ENCODE data around the gene OXCT2.

Gene OXCT2

DNA sequence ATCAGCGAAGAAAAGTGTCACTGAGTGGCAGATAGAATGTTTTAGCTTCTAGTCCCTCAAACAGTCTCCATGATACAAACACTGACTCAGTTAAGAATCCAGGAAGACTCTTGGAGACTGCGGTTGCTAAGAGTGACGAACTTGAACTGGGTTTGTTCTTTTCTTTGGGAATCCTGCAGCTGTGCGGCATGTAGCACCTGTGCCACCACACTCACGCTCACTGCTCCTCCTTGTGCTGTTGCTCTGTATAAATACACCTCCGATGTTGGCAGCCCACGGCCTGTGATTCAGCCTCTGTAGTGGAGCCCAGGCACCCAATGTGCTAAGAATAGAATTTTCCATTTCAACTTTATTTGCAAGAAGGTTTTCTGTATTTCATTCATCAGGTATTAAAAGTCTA is 38.0 kb downstream of the OXCT2 start:
- no peak for DNase-seq (ENCODE audit: low read depth, low spot score)

GRCh38 chr1:39732730-39733129 is 38.4 kb downstream of the OXCT2 start:
- no peak for DNase-seq (ENCODE audit: low read depth, low spot score)

DNA sequence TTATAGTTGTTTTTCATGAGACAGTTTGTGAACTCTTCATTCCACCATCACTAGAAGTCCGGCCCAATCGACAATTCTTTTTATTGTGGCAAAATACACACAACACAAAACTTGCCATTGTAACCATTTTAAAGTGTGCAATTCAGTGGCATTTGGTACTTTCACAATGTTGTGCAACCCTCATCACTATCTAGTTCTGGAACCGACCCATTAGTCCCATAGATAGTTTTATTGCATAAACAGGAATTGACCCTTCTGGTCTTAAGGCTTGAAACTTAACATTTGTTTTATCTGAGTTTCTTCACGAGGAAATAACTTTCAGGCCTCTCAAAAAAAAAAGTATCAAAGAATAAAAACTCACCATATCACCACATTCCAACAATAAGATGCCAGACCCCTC is 41.3 kb downstream of the OXCT2 start:
- DNase-seq (ENCODE audit: low read depth, low spot score), result no peak

DNA sequence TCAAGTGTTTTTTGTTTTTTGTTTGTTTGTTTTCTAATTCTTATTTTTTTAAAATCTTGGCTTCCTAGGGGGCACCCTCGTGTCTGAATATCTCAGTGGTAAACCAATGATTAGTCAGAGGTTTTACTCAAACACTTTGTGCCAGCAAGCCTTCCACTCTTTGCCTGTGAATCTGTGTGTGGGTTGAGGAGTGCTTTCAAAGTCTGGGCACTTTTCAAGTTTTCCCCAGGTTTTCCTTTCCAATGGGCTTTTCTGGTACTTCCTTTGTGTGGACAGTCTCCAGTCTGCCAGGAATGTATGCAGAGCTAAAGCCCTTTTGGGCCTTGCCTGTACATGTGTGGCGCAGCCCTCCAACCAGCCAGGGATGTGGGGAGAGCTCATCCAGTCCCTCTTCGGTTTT is 42.1 kb downstream of the OXCT2 start:
- DNase-seq (ENCODE audit: low read depth, low spot score), result no peak

GRCh38 chr1:39727932-39728317 is 43.2 kb downstream of the OXCT2 start:
- DNase-seq (ENCODE audit: low read depth, low spot score), result no peak

- DNase-seq (ENCODE audit: low read depth, low spot score), result no peak
Observed at GRCh38 chr1:39727221-39727931, 43.8 kb downstream of the OXCT2 start.

GRCh38 chr1:39726600-39726999 is 44.5 kb downstream of the OXCT2 start:
- DNase-seq (ENCODE audit: low read depth, low spot score), result no peak

- no peak for DNase-seq (ENCODE audit: low read depth, low spot score)
Observed at GRCh38 chr1:39722495-39722894, 48.7 kb downstream of the OXCT2 start.

- no peak for DNase-seq (ENCODE audit: low read depth, low spot score)
Observed at GRCh38 chr1:39721664-39722063, 49.5 kb downstream of the OXCT2 start.

DNA sequence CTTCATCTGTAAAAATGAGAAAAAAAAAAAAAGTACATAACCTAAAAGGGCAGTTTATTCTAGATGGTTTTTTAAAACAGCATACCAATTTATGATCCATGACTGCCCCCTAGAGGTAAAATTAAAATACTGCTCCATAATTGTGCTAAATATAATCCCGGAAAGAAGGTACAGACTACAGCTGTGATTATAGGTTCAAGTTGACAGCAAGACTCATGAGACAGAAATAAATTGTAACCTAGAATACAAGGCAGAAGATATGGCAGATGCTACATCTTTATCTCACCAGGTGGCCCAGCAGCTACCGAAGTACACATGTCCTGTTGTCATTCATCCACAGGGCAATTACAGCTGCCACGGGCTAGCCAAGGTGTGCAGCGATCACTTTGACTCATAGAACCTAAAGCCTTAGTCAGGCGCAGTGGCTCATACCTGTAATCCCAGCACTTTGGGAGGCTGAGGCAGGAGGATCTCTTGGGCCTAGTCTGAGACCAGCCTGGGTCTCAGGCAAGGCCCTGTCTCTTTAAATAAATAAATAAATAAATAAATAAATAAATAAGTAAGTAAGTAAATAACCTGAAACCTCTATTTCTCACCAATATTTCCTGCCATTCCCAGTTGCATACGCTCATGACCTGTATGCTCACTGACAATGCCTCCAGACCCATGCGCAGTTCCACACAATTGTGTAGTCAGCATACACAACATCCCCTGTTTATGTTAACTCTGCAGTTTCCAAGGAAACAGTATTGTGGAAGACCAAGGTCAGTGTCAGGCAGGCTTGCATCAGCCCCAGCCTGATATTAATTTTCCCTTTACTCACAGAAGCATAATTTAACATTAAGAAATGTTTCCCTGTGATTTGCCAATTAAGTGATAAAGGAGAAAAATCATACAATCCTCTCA is 50.8 kb downstream of the OXCT2 start:
- no peak for DNase-seq (ENCODE audit: low read depth, low spot score)

Measured in iPS DF 19.7 (cell line).